SIG-M5 treated with dmso at 0.1 percent for 504 hours (cell line): ENCODE results near the gene CACNA1A.
"Not testable (repeated sequence)": the region's sequence is repeated elsewhere in the genome, so short reads cannot be mapped to it uniquely, and the experiment has no call there.

ENCODE experiments used
- DNase-seq: peaks from one replicate; lab custom pipeline; 2025; ENCODE audit not compliant: unreplicated experiment; lab: John Stamatoyannopoulos, UW

The CACNA1A gene

DNA sequence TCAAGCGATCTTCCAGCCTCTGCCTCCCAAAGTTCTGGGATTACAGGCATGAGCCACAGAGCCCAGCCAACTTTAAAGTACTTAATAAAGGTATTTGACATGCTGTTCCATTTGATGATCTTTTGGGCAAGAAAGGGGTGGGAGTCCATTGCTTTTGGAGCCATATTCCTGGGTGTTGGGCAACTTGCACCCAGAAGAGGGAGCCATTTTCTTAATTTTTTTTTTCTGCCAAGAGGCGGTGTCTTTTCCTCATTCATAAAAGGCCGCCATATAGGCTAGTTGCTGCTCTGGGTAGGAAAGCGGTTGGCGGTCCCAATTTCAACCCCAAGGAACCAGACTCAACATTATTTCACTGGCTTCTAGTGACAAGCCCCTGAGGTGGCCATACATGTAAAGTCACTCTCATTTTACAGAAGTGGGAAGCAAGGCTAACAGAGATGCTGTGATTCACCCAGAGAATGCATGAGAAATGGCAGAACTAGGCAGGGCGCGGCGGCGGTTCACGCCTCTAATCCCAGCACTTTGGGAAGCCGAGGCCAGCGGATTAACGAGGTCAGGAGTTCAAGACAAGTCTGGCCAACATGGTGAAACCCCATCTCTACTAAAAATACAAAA, 139.6 kb downstream of the CACNA1A start:
- no peak for DNase-seq

DNA sequence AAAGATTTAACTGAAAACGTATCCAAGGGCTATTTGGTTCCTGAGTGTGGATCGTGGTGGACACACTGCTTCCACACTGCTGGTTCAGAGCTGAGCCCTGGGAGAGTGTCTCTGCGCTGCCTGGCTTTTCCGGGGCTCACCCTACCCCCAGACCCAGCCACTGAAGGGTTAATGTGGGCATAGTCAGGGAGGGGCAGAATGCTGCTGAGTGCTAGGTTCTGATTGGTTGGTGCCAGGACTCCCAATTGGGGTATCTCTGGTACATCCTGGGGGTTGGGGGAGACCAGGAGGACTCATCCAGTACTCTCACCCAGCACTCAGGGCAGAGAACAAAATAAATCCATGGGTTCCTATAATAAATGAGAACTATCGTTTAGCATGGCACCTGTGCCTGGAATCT, 142.3 kb downstream of the CACNA1A start:
- no peak for DNase-seq

DNA sequence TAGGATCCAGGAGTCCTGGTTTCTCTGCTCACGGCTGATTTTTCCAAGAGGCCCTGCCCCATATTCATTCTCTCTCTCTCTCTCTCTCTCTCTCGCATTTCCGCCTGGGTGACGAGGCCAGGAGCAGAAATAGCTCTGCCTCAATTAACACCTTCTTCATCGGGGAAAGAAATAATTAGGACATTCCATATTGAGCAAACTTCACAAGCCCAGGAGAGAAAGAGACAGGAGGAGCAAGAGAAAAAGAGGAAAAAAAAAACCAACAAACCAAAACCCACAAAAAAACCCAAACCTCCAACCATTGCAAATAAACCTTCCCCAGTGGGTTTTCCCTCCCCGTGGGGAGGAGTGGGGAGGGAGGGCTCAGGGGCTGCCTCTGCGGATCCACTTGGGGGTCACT, 143.0 kb downstream of the CACNA1A start:
- DNase-seq: no peak

GRCh38 chr19:13362668-13363067, 143.6 kb downstream of the CACNA1A start:
- DNase-seq: no peak

DNA sequence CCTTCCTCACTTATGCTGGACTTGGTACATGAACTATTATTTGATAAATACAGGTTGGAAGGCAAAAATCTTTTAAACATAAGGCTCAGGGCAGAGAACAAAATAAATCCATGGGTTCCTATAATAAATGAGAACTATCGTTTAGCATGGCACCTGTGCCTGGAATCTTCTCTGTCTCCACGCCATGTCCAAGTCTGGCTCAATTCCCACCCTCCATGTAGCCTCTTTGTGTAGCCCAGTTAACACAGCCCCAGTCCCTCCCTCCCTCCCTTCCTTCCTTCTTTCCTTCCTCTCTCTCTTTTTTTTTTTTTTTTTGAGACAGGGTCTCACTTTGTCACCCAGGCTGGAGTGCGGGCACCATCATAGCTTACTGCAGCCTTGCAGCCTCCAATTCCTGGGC, 144.6 kb downstream of the CACNA1A start:
- DNase-seq: not testable (repeated sequence)

- DNase-seq: no peak
These were observed 149.5 kb downstream of the CACNA1A start for GRCh38 chr19:13356686-13357280.

DNA sequence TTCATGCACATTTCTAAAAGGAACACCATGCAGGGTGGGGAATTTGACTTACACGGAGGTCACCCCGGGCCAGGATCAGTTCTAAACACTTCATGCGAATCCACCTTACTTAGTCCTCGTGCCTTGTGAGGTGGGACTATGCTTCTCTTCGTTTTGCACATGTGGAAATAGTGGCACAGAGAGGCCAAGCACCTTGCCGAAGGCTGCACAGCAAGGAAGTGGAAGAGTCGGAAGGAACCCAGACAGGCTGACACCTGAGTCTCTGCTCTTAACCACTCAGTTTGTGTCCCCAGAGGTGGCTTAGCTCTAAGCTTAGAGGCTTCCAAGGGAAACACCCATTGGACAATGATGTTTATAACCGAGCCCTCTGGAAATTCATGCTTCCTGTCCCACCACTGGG, 150.1 kb downstream of the CACNA1A start:
- DNase-seq: no peak

- no peak for DNase-seq
These were observed 150.9 kb downstream of the CACNA1A start for GRCh38 chr19:13355356-13355755.

- DNase-seq: no peak
These were observed 152.7 kb downstream of the CACNA1A start for GRCh38 chr19:13353625-13354024.

DNA sequence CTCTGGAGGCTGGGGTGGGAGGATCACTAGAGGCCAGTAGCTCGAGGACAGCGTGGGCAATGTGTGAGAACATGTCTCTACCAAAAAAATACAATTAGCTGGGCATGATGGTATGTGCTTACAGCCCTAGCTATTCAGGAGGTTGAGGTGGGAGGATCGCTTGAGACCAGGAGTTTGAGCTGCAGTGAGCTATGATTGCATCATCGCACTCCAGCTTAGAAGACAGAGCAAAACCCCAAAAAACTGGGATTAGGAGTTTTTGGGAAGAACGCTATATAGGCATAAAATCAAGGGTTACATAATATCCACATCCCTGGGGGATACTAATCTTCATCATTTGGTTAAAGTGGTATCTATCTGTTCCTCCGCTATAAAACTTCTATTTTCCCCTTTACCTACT, 155.5 kb downstream of the CACNA1A start:
- DNase-seq: no peak

GRCh38 chr19:13350072-13350471, 156.2 kb downstream of the CACNA1A start:
- no peak for DNase-seq

- no peak for DNase-seq
These were observed 158.9 kb downstream of the CACNA1A start for GRCh38 chr19:13347367-13347766.

GRCh38 chr19:13343514-13343913, 162.8 kb downstream of the CACNA1A start:
- no peak for DNase-seq

DNA sequence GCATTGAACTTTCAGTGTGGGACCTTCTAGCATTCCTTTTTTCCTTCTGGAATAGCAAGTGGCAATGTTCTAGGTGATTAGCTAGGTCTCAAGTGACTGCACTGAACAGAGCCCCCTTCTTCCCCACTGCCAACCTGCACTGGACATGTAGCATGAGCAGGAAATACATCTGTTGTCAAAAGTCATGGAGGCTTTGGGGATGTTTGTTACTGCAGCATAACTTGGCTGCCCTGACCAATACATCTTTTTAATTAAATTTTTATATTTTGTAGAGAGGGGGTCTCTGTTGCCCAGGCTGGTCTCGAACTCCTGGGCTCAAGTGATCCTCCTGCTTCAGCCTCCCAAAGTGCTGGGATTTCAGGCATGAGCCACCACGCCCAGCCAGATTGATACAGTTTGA, 163.6 kb downstream of the CACNA1A start:
- no peak for DNase-seq

GRCh38 chr19:13339869-13340268, 166.4 kb downstream of the CACNA1A start:
- no peak for DNase-seq

DNA sequence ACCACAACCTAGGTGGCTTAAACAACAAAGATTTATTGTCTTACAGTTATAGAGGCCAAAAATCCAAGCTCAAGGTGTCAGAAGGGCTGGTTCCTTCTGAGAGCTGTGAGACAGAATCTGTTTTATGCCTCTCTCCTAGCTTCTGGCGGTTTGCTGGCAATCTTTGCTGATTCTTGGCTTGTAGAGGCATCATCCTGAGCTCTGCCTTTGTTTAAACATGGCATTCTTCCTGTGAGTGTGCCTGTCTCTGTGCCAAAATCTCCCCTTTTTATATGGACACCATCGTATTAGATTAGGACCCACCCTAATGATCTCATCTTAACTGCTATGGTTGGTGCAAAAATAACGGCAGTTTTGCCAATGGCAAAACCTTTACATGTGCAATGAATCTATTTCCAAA, 169.1 kb downstream of the CACNA1A start:
- DNase-seq: no peak

DNA sequence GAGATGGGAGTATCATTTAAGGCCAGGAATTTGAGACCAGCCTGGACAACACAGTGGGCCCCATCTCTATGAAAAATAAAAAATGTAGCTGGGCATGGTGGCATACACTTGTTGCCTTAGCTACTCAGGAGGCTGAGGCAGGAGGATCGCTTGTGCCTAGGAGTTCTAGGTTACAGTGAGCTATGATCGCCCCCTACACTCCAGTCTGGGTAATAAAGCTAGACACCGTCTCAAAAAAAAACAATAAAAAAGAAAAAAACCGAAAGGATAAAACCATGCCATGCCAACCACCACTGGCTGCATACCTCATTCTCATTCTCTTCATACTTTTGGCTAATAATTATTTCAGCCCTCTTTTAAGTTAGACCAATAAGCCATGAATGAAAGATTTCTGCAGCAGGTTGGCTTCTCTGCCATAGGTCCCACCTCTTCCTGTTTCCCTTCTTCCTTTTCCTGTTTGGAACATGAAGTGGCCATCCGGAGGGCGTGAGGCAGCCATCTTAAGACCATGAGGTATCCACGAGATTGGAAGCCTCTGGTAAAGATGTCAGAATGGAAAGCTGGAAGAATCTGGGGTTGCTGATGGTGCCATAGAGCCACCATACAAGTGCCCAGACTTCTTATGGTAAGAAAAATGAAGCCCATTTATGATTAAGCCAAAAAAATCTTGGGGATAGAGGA, 171.3 kb downstream of the CACNA1A start:
- DNase-seq: no peak

DNA sequence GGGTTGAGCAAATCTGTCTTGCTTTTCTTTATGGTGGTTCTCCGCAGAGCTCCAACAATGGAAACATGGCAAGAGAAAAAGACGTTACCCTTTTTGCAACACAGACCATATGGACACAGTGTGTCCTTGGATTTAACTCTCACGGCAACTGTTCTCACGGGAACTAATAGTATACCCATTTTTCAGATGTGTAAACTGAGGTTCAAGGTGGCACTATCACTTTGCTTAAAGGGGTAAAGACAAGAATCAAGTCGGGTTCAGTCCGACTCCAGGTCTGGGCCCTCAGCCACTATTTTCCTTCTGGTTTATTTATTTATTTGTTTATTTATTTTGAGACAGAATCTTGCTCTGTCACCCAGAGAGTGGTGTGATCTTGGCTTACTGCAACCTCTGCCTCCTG, 176.0 kb downstream of the CACNA1A start:
- no peak for DNase-seq

DNA sequence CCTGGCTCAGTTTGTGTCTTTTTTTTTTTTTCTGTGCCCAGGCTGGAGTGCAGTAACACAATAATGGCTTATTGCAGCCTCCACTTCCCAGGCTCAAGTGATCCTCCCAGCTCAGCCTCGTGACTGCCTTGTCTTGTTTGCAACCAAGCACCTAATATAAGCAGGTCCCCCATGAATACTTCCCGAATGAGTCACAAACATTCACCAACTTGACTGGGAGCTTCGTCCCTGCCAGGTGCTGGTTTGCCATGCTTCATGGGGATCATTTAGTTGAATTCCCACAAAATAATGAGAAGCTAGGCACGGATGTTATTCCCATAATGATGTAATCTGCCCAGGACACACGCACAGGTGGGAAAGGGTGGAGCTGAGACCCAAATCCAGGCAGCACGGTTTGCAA, 176.5 kb downstream of the CACNA1A start:
- no peak for DNase-seq

- no peak for DNase-seq
These were observed 178.0 kb downstream of the CACNA1A start for GRCh38 chr19:13328241-13328640.

DNA sequence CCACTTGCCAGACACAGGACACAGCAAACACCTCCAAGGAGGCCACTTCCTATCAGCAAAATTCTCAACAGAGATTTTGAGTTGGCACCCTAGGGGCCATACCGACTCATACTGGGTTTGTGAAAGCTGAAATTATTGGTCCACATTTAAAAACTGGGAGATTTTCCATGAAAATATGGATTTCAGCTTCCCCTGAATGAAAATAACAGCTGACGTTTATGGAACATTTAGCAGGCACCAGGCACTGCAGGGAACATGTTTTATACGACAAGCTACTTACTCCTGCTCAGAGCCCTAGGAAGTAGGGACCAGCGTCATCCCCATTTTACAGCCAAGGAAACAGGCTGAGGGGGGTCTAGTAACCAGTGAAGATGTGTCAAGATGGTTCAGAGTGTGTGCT, 186.8 kb downstream of the CACNA1A start:
- no peak for DNase-seq

GRCh38 chr19:13318190-13318589, 188.1 kb downstream of the CACNA1A start:
- no peak for DNase-seq

GRCh38 chr19:13315495-13315894, 190.8 kb downstream of the CACNA1A start:
- no peak for DNase-seq
